Bone marrow (tissue), 2 donors: ENCODE data around the gene ARSB.
A peak's percentile ranks its signal among the peaks of the same experiment; 100 is the strongest.

Experiments used
- DNase-seq, 2 donors: peaks; one replicate each; lab custom pipeline; 2025; lab: John Stamatoyannopoulos, UW

The ARSB gene

GRCh38 chr5:78985116-78985724, at the start of gene ARSB:
TSS of gene ARSB (minus strand) at chr5:78985310. CDS start at chr5:78985248, 62 bp downstream.
- DNase-seq: peak in 1 of 2 donors; percentile 60

- no peak for DNase-seq
These were observed 47.7 kb upstream of the ARSB start for GRCh38 chr5:79032782-79033181.

- DNase-seq: no peak
These were observed 47.1 kb upstream of the ARSB start for GRCh38 chr5:79032031-79032695.

GRCh38 chr5:79031485-79031867, 46.4 kb upstream of the ARSB start:
- no peak for DNase-seq

- DNase-seq: no peak
These were observed 45.8 kb upstream of the ARSB start for GRCh38 chr5:79030663-79031484.

- peak; percentile 4 to 39 for DNase-seq
These were observed 40.0 kb upstream of the ARSB start for GRCh38 chr5:79025054-79025472.

GRCh38 chr5:79023947-79024346, 38.8 kb upstream of the ARSB start:
- DNase-seq: no peak

GRCh38 chr5:79023348-79023747, 38.2 kb upstream of the ARSB start:
- no peak for DNase-seq

GRCh38 chr5:79022771-79023170, 37.7 kb upstream of the ARSB start:
- DNase-seq: no peak

- DNase-seq: no peak
These were observed 36.6 kb upstream of the ARSB start for GRCh38 chr5:79021753-79022152.

GRCh38 chr5:79020861-79021561, 35.9 kb upstream of the ARSB start:
- peak in 1 of 2 donors; percentile 1 for DNase-seq

- DNase-seq: no peak
These were observed 29.5 kb upstream of the ARSB start for GRCh38 chr5:79014631-79015030.

GRCh38 chr5:79011869-79012268, 26.8 kb upstream of the ARSB start:
- no peak for DNase-seq

- DNase-seq: no peak
These were observed 26.2 kb upstream of the ARSB start for GRCh38 chr5:79011219-79011836.

- DNase-seq: no peak
These were observed 23.3 kb upstream of the ARSB start for GRCh38 chr5:79008362-79008761.

GRCh38 chr5:79007872-79008271, 22.8 kb upstream of the ARSB start:
- no peak for DNase-seq

- no peak for DNase-seq
These were observed 21.0 kb upstream of the ARSB start for GRCh38 chr5:79005936-79006631.

- no peak for DNase-seq
These were observed 20.0 kb upstream of the ARSB start for GRCh38 chr5:79005151-79005550.

- DNase-seq: no peak
These were observed 17.3 kb upstream of the ARSB start for GRCh38 chr5:79002374-79002773.

- DNase-seq: no peak
These were observed 16.4 kb upstream of the ARSB start for GRCh38 chr5:79001471-79001870.

GRCh38 chr5:78997090-78997489, 12.0 kb upstream of the ARSB start:
- no peak for DNase-seq
